ENCODE measurements around the gene CACNA1D.

DNA sequence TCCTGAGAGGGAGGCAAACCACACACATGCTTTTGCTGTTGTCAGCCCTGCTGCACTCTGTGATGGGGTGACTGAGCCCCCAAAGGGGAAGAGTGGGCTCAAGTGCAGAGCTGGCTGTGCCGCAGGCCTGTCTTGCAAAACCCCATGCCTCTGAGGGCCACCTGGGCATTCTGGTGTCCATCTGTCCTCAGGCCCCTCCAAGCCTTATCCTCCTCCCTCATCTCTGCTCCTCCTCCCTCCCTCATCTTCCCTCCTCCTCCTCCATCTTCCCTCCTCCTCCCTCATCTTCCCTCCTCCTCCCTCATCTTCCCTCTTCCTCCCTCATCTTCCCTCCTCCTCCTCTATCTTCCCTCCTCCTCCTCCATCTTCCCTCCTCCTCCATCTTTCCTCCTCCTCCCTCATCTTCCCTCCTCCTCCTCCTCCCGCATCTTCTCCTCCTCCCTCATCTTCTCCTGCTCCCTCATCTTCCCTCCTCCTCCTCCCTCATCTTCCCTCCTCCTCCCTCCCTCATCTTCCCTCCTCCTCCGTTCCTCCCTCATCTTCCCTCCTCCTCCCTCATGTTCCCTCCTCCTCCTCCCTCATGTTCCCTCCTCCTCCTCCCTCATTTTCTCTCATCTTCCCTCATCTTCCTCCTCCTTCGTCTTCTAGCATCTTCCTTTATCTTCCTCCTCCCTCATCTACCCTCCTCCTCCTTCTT is 311.2 kb downstream of the CACNA1D start:
- TF ChIP-seq, protein P1, sequence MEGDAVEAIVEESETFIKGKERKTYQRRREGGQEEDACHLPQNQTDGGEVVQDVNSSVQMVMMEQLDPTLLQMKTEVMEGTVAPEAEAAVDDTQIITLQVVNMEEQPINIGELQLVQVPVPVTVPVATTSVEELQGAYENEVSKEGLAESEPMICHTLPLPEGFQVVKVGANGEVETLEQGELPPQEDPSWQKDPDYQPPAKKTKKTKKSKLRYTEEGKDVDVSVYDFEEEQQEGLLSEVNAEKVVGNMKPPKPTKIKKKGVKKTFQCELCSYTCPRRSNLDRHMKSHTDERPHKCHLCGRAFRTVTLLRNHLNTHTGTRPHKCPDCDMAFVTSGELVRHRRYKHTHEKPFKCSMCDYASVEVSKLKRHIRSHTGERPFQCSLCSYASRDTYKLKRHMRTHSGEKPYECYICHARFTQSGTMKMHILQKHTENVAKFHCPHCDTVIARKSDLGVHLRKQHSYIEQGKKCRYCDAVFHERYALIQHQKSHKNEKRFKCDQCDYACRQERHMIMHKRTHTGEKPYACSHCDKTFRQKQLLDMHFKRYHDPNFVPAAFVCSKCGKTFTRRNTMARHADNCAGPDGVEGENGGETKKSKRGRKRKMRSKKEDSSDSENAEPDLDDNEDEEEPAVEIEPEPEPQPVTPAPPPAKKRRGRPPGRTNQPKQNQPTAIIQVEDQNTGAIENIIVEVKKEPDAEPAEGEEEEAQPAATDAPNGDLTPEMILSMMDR (IDR thresholded peaks at IDR 0.05; ENCODE audit: insufficient read depth, low read length, poor library complexity, severe bottlenecking), result no peak
- TF ChIP-seq EZH2phosphoT487 (conservative IDR thresholded peaks at IDR 0.05; ENCODE audit: low read length), result no peak

Data from SU-DHL-6 (cell line).